Measurements from ENCODE around the gene SRSF5.

Gene SRSF5

GRCh38 chr14:69768873-69769272 is 1.9 kb downstream of the SRSF5 start:
- H3K4me3 ChIP-seq (ENCODE audit: low read depth, low read length): peak overlapping the region; percentile 99
- no peak for DNase-seq (ENCODE audit: low read depth)
- TF ChIP-seq CTCF (IDR thresholded peaks at IDR 0.05; ENCODE audit: low read depth, low read length) (no peak), MAX (IDR thresholded peaks at IDR 0.05; ENCODE audit: low read depth, low read length) (no peak), MYC (IDR thresholded peaks at IDR 0.05; ENCODE audit: low read depth, low read length) (no peak), POLR2A (IDR thresholded peaks at IDR 0.05; ENCODE audit: extremely low read depth, insufficient read length) (no peak)

GRCh38 chr14:69769623-69770022 is 2.7 kb downstream of the SRSF5 start:
- DNase-seq (ENCODE audit: low read depth): no peak
- peak overlapping the region; percentile 99 for H3K4me3 ChIP-seq (ENCODE audit: low read depth, low read length)
- TF ChIP-seq POLR2A (IDR thresholded peaks at IDR 0.05; ENCODE audit: extremely low read depth, insufficient read length): no peak
- no peak for TF ChIP-seq MAX (IDR thresholded peaks at IDR 0.05; ENCODE audit: low read depth, low read length)
- no peak for TF ChIP-seq MYC (IDR thresholded peaks at IDR 0.05; ENCODE audit: low read depth, low read length)
- no peak for TF ChIP-seq CTCF (IDR thresholded peaks at IDR 0.05; ENCODE audit: low read depth, low read length)

DNA sequence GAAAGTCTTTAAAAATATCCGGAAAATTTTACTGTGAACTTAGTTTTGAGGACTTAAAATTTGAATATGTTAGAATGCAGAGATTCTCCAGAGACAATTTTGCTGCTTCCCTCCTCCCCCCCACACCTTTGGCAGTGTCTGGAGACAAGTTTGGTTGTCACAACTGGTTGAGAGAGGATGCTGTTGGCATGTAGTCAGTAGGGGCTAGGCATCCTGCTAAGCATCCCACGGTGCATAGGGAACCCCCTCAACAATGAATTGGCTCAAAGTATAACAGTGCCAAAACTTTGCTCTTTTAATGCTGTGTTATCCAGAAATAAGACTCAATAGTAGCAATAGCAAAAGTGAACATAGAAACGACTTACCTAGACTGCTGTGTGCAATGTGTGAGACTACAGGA is 3.6 kb downstream of the SRSF5 start:
- peak overlapping the region; percentile 99 for H3K4me3 ChIP-seq (ENCODE audit: low read depth, low read length)
- TF ChIP-seq MAX (IDR thresholded peaks at IDR 0.05; ENCODE audit: low read depth, low read length) (no peak), POLR2A (IDR thresholded peaks at IDR 0.05; ENCODE audit: extremely low read depth, insufficient read length) (no peak), CTCF (IDR thresholded peaks at IDR 0.05; ENCODE audit: low read depth, low read length) (no peak), MYC (IDR thresholded peaks at IDR 0.05; ENCODE audit: low read depth, low read length) (no peak)
- no peak for DNase-seq (ENCODE audit: low read depth)

DNA sequence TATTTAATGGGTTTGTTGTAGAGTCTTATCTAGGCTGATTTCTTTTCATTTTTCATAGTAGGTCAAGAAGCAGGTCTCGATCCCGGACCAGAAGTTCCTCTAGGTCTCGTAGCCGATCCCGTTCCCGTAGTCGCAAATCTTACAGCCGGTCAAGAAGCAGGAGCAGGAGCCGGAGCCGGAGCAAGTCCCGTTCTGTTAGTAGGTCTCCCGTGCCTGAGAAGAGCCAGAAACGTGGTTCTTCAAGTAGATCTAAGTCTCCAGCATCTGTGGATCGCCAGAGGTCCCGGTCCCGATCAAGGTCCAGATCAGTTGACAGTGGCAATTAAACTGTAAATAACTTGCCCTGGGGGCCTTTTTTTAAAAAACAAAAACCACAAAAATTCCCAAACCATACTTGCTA is 4.2 kb downstream of the SRSF5 start:
- DNase-seq (ENCODE audit: low read depth): no peak
- TF ChIP-seq POLR2A (IDR thresholded peaks at IDR 0.05; ENCODE audit: extremely low read depth, insufficient read length) (no peak), CTCF (IDR thresholded peaks at IDR 0.05; ENCODE audit: low read depth, low read length) (no peak), MYC (IDR thresholded peaks at IDR 0.05; ENCODE audit: low read depth, low read length) (no peak), MAX (IDR thresholded peaks at IDR 0.05; ENCODE audit: low read depth, low read length) (no peak)
- H3K4me3 ChIP-seq (ENCODE audit: low read depth, low read length): peak overlapping the region; percentile 99

GRCh38 chr14:69772082-69773017 is 5.4 kb downstream of the SRSF5 start:
- no peak for DNase-seq (ENCODE audit: low read depth)
- H3K4me3 ChIP-seq (ENCODE audit: low read depth, low read length): no peak overlapping the region
- no peak for TF ChIP-seq POLR2A (IDR thresholded peaks at IDR 0.05; ENCODE audit: extremely low read depth, insufficient read length)
- no peak for TF ChIP-seq MAX (IDR thresholded peaks at IDR 0.05; ENCODE audit: low read depth, low read length)
- no peak for TF ChIP-seq CTCF (IDR thresholded peaks at IDR 0.05; ENCODE audit: low read depth, low read length)
- TF ChIP-seq MYC (IDR thresholded peaks at IDR 0.05; ENCODE audit: low read depth, low read length): no peak
